GM12892 (cell line): ENCODE data around the gene GATA3.

ENCODE experiments used
- POLR2A ChIP-seq: IDR thresholded peaks from 2 replicates; pipeline ENCODE4 v1.6.1; 2011; ENCODE audit warnings: low read depth, low read length, control low read depth
- POLR2AphosphoS5 ChIP-seq: IDR thresholded peaks from 2 replicates; pipeline ENCODE4 v1.6.1; 2011; ENCODE audit warnings: low read depth, low read length, control low read depth
- TAF1 ChIP-seq: IDR thresholded peaks from 2 replicates; pipeline ENCODE4 v1.6.1; 2011; ENCODE audit warnings: low read depth, mild to moderate bottlenecking, control low read depth, low read length, borderline replicate concordance

DNA sequence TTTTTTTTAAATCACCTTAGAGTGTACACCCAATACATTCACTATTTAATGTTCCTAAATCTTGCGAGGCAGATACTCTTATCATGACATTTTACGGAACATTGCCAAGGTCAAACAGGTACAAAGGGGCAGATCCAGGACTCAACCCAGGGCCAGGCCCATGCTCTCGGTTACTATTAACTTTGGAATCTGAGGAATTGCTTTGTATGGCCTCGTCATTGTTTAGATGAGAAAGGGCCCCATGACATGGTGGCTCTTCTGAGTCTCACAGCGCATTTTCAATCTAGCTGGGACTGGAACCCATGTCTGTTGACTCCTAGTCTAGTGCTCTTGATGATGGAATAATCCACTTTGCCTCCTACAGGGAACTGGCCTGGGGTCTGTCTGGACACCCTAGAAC is 59.1 kb downstream of the GATA3 start:
- no peak for TF ChIP-seq POLR2A
- TF ChIP-seq POLR2AphosphoS5, result no peak
- TF ChIP-seq TAF1, result no peak
